ENCODE measurements around the gene TM4SF4. TPM values are rescaled to one million over a fixed set of nuclear protein-coding genes. Genes with fewer than 3 reads are reported as not detected.

The TM4SF4 gene
- total RNA-seq, 4 donors from 2014 or later, result 3.4 TPM; not detected in 3

- no peak for DNase-seq
- intact Hi-C loops (cut with DNase I), result no loop called here
- Histone ChIP-seq H3K4me3 (replicated peaks in 1 of 3) (no peak overlapping the region), H3K27me3 (no peaks in the 10 kb centered on the region), H3K4me1 (no peaks in the 10 kb centered on the region), H3K36me3 (no peaks in the 10 kb centered on the region), H3K9me3 (no peaks in the 10 kb centered on the region), H3K27ac (no peak overlapping the region)
- TF ChIP-seq CTCF (IDR thresholded peaks at IDR 0.05), result no peak
- no peak for TF ChIP-seq POLR2A (IDR thresholded peaks at IDR 0.05)
- 78 to 83% methylated on average over 2 of the region's 2 CpGs for WGBS, 2 donors
Measured at GRCh38 chr3:149432149-149432548, 42.3 kb upstream of the TM4SF4 start.

GRCh38 chr3:149435996-149436885 is 38.3 kb upstream of the TM4SF4 start:
- H3K9me3 ChIP-seq, result no peaks in the 10 kb centered on the region
- intact Hi-C loops (cut with DNase I), result no loop called here
- no peak for TF ChIP-seq POLR2A (IDR thresholded peaks at IDR 0.05)
- TF ChIP-seq CTCF (IDR thresholded peaks at IDR 0.05), result no peak
- H3K27me3 ChIP-seq, result no peaks in the 10 kb centered on the region
- no peaks in the 10 kb centered on the region for H3K4me1 ChIP-seq
- H3K4me3 ChIP-seq (replicated peaks in 1 of 3), result no peak overlapping the region
- DNase-seq, result no peak
- H3K36me3 ChIP-seq, result no peaks in the 10 kb centered on the region
- no peak overlapping the region for H3K27ac ChIP-seq
- 85 to 96% methylated on average over 6 of the region's 6 CpGs for WGBS, 2 donors

GRCh38 chr3:149437286-149437685 is 37.2 kb upstream of the TM4SF4 start:
- intact Hi-C loops (cut with DNase I), result no loop called here
- no peaks in the 10 kb centered on the region for H3K27me3 ChIP-seq
- TF ChIP-seq POLR2A (IDR thresholded peaks at IDR 0.05) (no peak), CTCF (IDR thresholded peaks at IDR 0.05) (no peak)
- no peaks in the 10 kb centered on the region for H3K36me3 ChIP-seq
- H3K27ac ChIP-seq, result no peak overlapping the region
- no peak for DNase-seq
- H3K4me3 ChIP-seq (replicated peaks in 1 of 3), result no peak overlapping the region
- no peaks in the 10 kb centered on the region for H3K9me3 ChIP-seq
- 96 to 98% methylated on average over 3 of the region's 3 CpGs for WGBS, 2 donors
- no peaks in the 10 kb centered on the region for H3K4me1 ChIP-seq

GRCh38 chr3:149437710-149438109 is 36.8 kb upstream of the TM4SF4 start:
- no peak for DNase-seq
- no peaks in the 10 kb centered on the region for H3K9me3 ChIP-seq
- H3K4me1 ChIP-seq, result no peaks in the 10 kb centered on the region
- TF ChIP-seq POLR2A (IDR thresholded peaks at IDR 0.05), result no peak
- no peak for TF ChIP-seq CTCF (IDR thresholded peaks at IDR 0.05)
- no peaks in the 10 kb centered on the region for H3K36me3 ChIP-seq
- intact Hi-C loops (cut with DNase I), result no loop called here
- no peak overlapping the region for H3K4me3 ChIP-seq (replicated peaks in 1 of 3)
- H3K27ac ChIP-seq, result no peak overlapping the region
- no peaks in the 10 kb centered on the region for H3K27me3 ChIP-seq

- H3K4me3 ChIP-seq (replicated peaks in 1 of 3), result no peak overlapping the region
- H3K9me3 ChIP-seq, result no peaks in the 10 kb centered on the region
- intact Hi-C loops (cut with DNase I), result no loop called here
- no peaks in the 10 kb centered on the region for H3K36me3 ChIP-seq
- H3K4me1 ChIP-seq, result peaks cover 0 to 4% of the 10 kb centered on the region in 2 donors
- H3K27ac ChIP-seq, result no peak overlapping the region
- no peak for DNase-seq
- H3K27me3 ChIP-seq, result no peaks in the 10 kb centered on the region
- TF ChIP-seq POLR2A (IDR thresholded peaks at IDR 0.05) (no peak), CTCF (IDR thresholded peaks at IDR 0.05) (no peak)
Measured at GRCh38 chr3:149438981-149439380, 35.5 kb upstream of the TM4SF4 start.
